Retinal pigment epithelial cell (primary cell): Measurements from ENCODE around the gene KIF25.

ENCODE experiments used
- DNase-seq: peaks from one replicate; pipeline ENCODE4 v3.0.0-alpha.2; 2010; ENCODE audit warnings: low read depth
- H3K4me3 ChIP-seq: 2 replicates; pipeline ENCODE4 v1.5.1; 2011; ENCODE audit warnings: mild to moderate bottlenecking, low read length, control low read depth, moderate library complexity
- CTCF ChIP-seq: conservative IDR thresholded peaks from 2 replicates; pipeline ENCODE4 v1.5.1; 2011; ENCODE audit warnings: low read depth, low read length, control low read depth, inconsistent platforms

Gene KIF25

GRCh38 chr6:167953551-167953950 is 43.9 kb upstream of the KIF25 start:
- H3K4me3 ChIP-seq: no peak overlapping the region
- no peak for TF ChIP-seq CTCF
- DNase-seq: no peak

DNA sequence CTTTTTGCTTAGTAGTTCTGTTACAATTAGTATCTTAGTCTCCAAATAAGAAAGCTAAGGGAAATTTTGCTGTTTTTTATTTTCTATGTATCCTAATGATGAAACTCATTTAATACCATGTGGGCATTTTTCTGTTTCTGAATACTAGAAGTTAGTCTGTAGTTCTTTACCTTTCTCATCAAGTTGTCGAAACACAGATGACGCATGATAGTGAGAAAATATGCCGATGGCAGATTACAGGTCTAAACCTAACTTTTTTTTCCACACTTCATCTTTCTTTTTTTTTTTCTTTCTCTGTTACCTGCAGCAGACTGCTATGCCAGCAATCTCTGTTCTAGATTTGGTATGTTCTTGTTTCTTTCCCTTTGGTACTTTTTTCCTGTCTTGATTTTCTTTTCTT is 43.3 kb upstream of the KIF25 start:
- no peak for TF ChIP-seq CTCF
- no peak overlapping the region for H3K4me3 ChIP-seq
- no peak for DNase-seq

GRCh38 chr6:167956491-167956890 is 41.0 kb upstream of the KIF25 start:
- no peak for DNase-seq
- TF ChIP-seq CTCF: no peak
- H3K4me3 ChIP-seq: no peak overlapping the region

GRCh38 chr6:167956983-167957492 is 40.4 kb upstream of the KIF25 start:
- TF ChIP-seq CTCF: no peak
- DNase-seq: no peak
- H3K4me3 ChIP-seq: no peak overlapping the region

DNA sequence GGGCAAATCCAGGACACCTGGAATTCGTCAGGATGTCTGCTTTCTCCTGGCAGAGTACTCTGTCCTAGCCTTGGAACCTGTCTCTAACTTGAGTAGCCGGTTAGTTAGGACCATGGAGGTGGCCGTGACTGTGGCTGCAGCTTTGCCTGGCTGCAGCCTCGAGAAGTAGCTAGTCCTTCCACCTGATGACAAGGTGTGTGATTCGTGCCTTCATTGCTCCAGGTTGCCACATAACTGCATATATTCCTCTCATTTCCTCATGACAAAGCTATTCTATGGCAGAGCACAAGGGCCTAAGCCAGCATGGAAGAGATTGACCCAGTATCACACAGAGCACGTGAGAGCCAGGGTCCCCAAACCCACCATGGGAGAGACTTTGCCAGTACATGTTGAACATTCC is 39.8 kb upstream of the KIF25 start:
- DNase-seq: no peak
- TF ChIP-seq CTCF: no peak
- H3K4me3 ChIP-seq: no peak overlapping the region

- no peak for DNase-seq
- TF ChIP-seq CTCF: no peak
- H3K4me3 ChIP-seq: no peak overlapping the region
Observed at GRCh38 chr6:167960579-167960978, 36.9 kb upstream of the KIF25 start.

- TF ChIP-seq CTCF: no peak
- no peak overlapping the region for H3K4me3 ChIP-seq
- DNase-seq: no peak
Observed at GRCh38 chr6:167962711-167963110, 34.8 kb upstream of the KIF25 start.
